ENCODE results near the gene CSH2. TPM values are rescaled to one million over a fixed set of nuclear protein-coding genes. Genes with fewer than 3 reads are reported as not detected.
"Not testable (repeated sequence)": the region's sequence is repeated elsewhere in the genome, so short reads cannot be mapped to it uniquely, and the experiment has no call there.

Gene CSH2
- total and polyA plus RNA-seq, 9 of the 15 experiments (the other 6 are each of a cell fraction or from before 2014, with no cell fraction given) = not detected

DNA sequence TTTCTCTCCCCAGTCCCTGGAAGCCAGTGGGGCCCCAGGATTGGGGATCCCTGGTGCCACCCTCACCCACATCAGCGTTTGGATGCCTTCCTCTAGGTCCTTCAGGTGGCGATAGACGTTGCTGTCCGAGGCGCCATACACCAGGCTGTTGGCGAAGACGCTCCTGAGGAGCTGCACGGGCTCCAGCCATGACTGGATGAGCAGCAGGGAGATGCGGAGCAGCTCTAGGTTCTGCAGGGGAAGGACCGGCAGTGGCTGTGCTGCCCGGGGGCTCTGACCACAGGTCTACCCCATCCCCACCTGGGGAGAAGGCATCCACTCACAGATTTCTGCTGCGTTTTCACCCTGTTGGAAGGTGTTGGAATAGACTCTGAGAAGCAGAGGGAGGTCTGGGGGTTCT lies 7.2 kb upstream of the CSH2 start:
- WGBS (ENCODE audit: insufficient coverage, low coverage, missing lambda C conversion rate) = 34% methylated on average over 12 of the region's 12 CpGs
- no TSS peak for BruUV-seq (replicated peaks)
- intact Hi-C loops (cut with micrococcal nuclease) (no loop called here), in situ Hi-C loops (cut with MboI) (no loop called here)
- no peaks in the 10 kb centered on the region for H3K9me1 ChIP-seq (ENCODE audit: control insufficient read depth, insufficient read depth, low read length)
- peaks cover 5 to 46% of the 10 kb centered on the region in 2 experiments; a peak in 3 of 5 replicates for H3K27me3 ChIP-seq (ENCODE audit: control insufficient read depth in 2 of 2, insufficient read depth in 2 of 2, low read length in 2 of 2)
- POLR2A ChIA-PET = interaction anchor here (0.8 to 1.5 kb wide), 4 partner anchors 18 to 265 kb away, joined by 3 to 5 read pairs (median 4); no protein-coding TSS in a partner anchor
- no peaks in the 10 kb centered on the region for H3K79me2 ChIP-seq (ENCODE audit: control insufficient read depth, insufficient read depth, low read length)
- no peaks in the 10 kb centered on the region for H3K36me3 ChIP-seq (ENCODE audit: control insufficient read depth, insufficient read depth, low read length)
- H3K4me3 ChIP-seq = no peak overlapping the region
- H3K9ac ChIP-seq (ENCODE audit: insufficient read depth in 1 of 2, low read depth in 2 of 2, low read length in 2 of 2) = no peak overlapping the region
- FAIRE-seq (no peak), DNase-seq (ENCODE audit: extremely low read depth in 1 of 4, low spot score in 3 of 4) (no peak), ATAC-seq (no peak)
- no peaks in the 10 kb centered on the region for H4K20me1 ChIP-seq (replicated peaks; ENCODE audit: control insufficient read depth, insufficient read depth, low read length)
- H2AFZ ChIP-seq (ENCODE audit: low read depth, low read length) = no peak overlapping the region
- H3K27ac ChIP-seq (ENCODE audit: extremely low read depth, low read depth, low read length) = no peak overlapping the region
- CTCF ChIA-PET (ENCODE audit: low intra/inter-chr PET ratio) = no interaction called here
- no peaks in the 10 kb centered on the region for H3K9me3 ChIP-seq (replicated peaks; ENCODE audit: control insufficient read depth, insufficient read depth, low read depth, low read length)
- H3K4me2 ChIP-seq (ENCODE audit: insufficient read depth, low read length) = no peak overlapping the region
- H3K4me1 ChIP-seq (replicated peaks in 1 of 2; ENCODE audit: control insufficient read depth in 2 of 2, insufficient read depth in 2 of 2, low read length in 2 of 2) = peaks cover 0 to 3% of the 10 kb centered on the region in 2 experiments; a peak in 2 of 5 replicates
- TF ChIP-seq ZBTB1 (CRISPR knock-in tag; IDR thresholded peaks at IDR 0.05; ENCODE audit: borderline replicate concordance, low read depth) (no peak), SUPT5H (IDR thresholded peaks at IDR 0.05) (no peak), CBFB (CRISPR knock-in tag; IDR thresholded peaks at IDR 0.05) (no peak)
- TF ChIP-seq, protein P1, sequence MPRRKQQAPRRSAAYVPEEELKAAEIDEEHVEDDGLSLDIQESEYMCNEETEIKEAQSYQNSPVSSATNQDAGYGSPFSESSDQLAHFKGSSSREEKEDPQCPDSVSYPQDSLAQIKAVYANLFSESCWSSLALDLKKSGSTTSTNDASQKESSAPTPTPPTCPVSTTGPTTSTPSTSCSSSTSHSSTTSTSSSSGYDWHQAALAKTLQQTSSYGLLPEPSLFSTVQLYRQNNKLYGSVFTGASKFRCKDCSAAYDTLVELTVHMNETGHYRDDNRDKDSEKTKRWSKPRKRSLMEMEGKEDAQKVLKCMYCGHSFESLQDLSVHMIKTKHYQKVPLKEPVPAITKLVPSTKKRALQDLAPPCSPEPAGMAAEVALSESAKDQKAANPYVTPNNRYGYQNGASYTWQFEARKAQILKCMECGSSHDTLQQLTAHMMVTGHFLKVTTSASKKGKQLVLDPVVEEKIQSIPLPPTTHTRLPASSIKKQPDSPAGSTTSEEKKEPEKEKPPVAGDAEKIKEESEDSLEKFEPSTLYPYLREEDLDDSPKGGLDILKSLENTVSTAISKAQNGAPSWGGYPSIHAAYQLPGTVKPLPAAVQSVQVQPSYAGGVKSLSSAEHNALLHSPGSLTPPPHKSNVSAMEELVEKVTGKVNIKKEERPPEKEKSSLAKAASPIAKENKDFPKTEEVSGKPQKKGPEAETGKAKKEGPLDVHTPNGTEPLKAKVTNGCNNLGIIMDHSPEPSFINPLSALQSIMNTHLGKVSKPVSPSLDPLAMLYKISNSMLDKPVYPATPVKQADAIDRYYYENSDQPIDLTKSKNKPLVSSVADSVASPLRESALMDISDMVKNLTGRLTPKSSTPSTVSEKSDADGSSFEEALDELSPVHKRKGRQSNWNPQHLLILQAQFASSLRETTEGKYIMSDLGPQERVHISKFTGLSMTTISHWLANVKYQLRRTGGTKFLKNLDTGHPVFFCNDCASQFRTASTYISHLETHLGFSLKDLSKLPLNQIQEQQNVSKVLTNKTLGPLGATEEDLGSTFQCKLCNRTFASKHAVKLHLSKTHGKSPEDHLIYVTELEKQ (CRISPR knock-in tag; IDR thresholded peaks at IDR 0.05) = no peak
- TF ChIP-seq, protein P2, sequence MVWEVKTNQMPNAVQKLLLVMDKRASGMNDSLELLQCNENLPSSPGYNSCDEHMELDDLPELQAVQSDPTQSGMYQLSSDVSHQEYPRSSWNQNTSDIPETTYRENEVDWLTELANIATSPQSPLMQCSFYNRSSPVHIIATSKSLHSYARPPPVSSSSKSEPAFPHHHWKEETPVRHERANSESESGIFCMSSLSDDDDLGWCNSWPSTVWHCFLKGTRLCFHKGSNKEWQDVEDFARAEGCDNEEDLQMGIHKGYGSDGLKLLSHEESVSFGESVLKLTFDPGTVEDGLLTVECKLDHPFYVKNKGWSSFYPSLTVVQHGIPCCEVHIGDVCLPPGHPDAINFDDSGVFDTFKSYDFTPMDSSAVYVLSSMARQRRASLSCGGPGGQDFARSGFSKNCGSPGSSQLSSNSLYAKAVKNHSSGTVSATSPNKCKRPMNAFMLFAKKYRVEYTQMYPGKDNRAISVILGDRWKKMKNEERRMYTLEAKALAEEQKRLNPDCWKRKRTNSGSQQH (CRISPR knock-in tag; IDR thresholded peaks at IDR 0.05) = no peak
- TF ChIP-seq, protein P3, sequence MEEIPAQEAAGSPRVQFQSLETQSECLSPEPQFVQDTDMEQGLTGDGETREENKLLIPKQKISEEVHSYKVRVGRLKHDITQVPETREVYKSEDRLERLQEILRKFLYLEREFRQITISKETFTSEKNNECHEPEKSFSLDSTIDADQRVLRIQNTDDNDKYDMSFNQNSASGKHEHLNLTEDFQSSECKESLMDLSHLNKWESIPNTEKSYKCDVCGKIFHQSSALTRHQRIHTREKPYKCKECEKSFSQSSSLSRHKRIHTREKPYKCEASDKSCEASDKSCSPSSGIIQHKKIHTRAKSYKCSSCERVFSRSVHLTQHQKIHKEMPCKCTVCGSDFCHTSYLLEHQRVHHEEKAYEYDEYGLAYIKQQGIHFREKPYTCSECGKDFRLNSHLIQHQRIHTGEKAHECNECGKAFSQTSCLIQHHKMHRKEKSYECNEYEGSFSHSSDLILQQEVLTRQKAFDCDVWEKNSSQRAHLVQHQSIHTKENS (CRISPR knock-in tag; IDR thresholded peaks at IDR 0.05) = no peak

DNA sequence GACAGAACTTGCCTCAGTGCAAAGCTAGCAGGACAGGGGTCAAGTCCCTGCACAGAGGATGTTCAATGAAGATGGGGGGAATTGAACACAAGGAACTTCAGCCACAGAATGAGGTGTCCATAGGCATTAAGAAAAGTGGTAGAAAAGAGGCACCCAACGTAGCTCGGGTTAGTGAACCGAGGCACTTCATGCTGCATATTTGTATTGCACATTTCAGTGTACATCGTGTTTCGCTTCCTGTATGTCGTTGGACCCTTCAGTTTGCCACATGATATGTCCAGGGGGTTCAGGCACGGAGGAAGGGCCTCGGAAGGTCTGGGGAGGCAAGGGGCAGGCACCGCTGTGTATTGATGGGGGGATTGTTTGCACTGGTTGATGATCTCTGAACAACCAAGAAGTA lies 4.9 kb upstream of the CSH2 start:
- H3K4me3 ChIP-seq; H4K20me1 ChIP-seq (replicated peaks; ENCODE audit: control insufficient read depth, insufficient read depth, low read length); in situ Hi-C loops (cut with MboI); H3K4me2 ChIP-seq (ENCODE audit: insufficient read depth, low read length); ATAC-seq; H3K9me3 ChIP-seq (replicated peaks; ENCODE audit: control insufficient read depth, insufficient read depth, low read depth, low read length); FAIRE-seq; BruUV-seq (replicated peaks); H3K9ac ChIP-seq (ENCODE audit: insufficient read depth in 1 of 2, low read depth in 2 of 2, low read length in 2 of 2); H3K4me1 ChIP-seq (replicated peaks in 1 of 2; ENCODE audit: control insufficient read depth in 2 of 2, insufficient read depth in 2 of 2, low read length in 2 of 2); H3K9me1 ChIP-seq (ENCODE audit: control insufficient read depth, insufficient read depth, low read length); H3K79me2 ChIP-seq (ENCODE audit: control insufficient read depth, insufficient read depth, low read length); H2AFZ ChIP-seq (ENCODE audit: low read depth, low read length); DNase-seq (ENCODE audit: extremely low read depth in 1 of 4, low spot score in 3 of 4); H3K36me3 ChIP-seq (ENCODE audit: control insufficient read depth, insufficient read depth, low read length); intact Hi-C loops (cut with micrococcal nuclease); H3K27ac ChIP-seq (ENCODE audit: extremely low read depth, low read depth, low read length); CTCF ChIA-PET (ENCODE audit: low intra/inter-chr PET ratio): not testable (repeated sequence)
- WGBS (ENCODE audit: insufficient coverage, low coverage, missing lambda C conversion rate) = 5% methylated on average over 9 of the region's 9 CpGs
- peaks cover 5 to 35% of the 10 kb centered on the region in 2 experiments; a peak in 3 of 5 replicates for H3K27me3 ChIP-seq (ENCODE audit: control insufficient read depth in 2 of 2, insufficient read depth in 2 of 2, low read length in 2 of 2)
- POLR2A ChIA-PET = interaction anchor here (1.2 kb wide), 1 partner anchor 17 kb away, joined by 3 read pairs; no protein-coding TSS in a partner anchor

All from K562 (cell line).